IPS-NIHi7 (cell line): ENCODE data around the gene ACTG1.
A peak's percentile ranks its signal among the peaks of the same experiment; 100 is the strongest.

Source experiments
- DNase-seq: peaks from one replicate; pipeline ENCODE4 v3.0.0; 2012; ENCODE audit warnings: mixed read lengths; ENCODE audit errors: extremely low spot score

ACTG1 gene

DNA sequence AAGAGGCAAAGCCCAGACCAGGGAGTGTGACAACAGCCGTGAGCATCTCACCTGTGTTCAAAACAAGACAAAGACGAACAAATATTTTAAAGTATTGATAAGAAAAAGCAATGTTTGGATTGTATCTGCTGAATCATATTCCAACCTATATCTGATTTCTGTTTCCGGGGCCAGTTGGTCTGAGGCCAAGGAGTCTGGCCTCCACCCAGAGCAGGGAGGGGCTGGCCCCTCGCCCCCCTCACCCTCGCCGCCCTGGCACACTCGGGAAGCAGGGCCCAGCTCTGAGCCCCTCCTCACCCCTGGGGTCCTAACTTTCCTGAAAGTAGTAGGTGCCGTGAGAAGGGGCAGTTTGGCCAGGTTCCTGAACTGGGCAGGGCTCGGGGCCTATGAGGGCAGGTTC, 48.0 kb downstream of the ACTG1 start:
- DNase-seq = no peak

GRCh38 chr17:81463506-81463905, 49.1 kb downstream of the ACTG1 start:
- no peak for DNase-seq

- no peak for DNase-seq
Observed at GRCh38 chr17:81462506-81463125, 50.0 kb downstream of the ACTG1 start.

- DNase-seq = peak; percentile 58
Observed at GRCh38 chr17:81461607-81462500, 50.7 kb downstream of the ACTG1 start.

GRCh38 chr17:81460856-81461460, 51.6 kb downstream of the ACTG1 start:
- DNase-seq = no peak
